ENCODE results near the gene CLDN8.

Gene CLDN8

DNA sequence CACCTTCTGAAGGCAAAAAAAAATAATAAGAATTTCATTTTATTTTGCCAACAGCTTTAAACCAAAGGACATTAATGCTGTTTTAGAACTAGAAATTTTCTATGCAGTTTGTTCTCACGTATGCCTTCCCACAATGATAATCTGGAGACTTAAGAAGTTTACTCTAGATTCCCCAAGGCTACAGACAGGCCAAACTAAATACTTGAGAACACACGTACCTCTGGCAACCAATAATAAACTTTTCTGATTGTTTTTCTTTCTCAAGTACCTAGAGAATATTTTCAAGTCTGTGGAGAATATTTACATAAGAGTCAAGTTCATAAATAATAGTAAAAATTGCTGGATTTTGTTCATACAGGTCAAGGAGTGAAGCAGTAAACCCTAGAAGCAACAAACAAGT, 15.9 kb downstream of the CLDN8 start:
- no peak for DNase-seq

DNA sequence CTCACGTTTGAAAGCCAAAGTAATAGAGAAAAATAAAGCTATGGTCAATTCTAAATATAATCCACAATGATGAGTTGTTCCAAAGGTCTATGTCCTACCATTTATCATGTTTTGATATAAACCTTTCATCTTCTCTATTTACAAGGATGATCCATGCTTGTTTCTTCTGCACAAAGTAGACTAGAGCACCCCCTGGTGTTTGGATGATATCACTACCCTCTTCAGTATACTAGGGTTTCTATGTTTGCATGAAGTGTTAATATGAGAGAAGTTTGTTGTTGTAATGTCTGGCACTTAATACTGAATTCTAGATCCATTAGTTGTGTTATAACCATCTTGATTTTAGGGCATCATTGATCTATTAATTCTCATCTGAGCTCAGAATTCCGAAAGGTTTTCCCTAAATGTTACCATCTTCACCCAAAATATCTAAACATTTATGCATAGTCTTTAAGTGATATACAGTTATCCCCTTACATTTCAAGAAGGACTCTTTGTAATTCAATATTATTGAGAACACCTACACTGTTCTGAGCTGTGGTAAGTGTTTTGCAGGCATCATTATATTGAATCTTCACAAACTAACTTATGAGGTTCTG, 21.1 kb downstream of the CLDN8 start:
- DNase-seq: peak; percentile 75

DNA sequence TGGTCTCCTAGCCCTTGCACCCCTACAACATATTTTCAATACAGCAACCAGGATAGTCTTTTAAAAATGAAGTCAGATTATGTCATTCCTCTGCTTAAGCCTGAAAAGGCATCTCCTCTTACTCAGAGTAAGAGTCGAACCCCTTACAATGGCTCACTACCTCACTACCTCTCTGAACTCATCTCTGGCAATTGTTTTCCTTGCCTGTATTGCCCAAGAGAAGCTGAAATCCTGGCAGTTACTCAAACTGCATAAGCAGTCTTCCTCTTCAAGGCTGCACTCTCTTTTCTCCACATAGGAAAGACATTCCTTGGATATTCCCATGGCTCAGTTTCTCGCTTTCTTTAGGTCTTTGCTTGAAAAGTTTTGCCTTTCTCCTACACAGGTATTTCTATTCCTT, 22.7 kb downstream of the CLDN8 start:
- DNase-seq: no peak

DNA sequence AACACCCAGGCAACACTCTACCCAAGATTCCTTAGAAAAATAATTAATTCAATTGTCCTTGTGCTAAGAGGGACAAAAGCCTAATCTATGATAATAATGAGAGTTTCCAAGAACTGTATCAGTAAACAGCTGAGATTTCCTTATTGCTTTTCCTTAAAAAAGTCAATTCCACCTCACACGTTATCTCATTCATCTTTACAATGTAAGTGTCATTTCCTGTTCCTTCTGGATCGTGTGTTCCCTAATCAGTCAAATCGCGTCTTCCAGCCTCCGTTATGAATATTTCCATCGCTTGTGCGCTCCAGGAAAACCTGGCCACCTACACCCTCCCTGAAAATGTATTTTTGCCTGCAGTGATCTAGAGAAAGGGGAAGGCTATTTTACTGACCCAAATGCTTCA, 25.3 kb downstream of the CLDN8 start:
- DNase-seq: no peak

DNA sequence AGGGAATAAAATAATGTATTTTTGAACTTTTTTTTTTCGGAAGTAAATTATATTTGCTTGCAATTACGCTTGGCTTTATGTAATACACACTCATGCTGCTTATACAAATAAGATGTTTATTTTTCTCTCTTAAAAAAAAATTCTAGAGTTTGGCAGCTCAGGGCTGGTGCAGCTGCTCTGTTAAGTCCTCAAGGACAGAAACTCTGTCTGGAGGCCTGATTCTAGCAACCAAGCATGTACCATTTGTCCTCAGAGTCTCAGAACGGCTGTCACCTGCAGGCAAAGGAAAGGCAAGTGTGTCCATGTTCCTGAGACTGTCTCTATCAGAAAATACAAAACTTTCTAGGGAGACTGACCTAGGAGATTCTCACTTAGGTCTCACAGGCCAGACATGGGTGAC, 26.1 kb downstream of the CLDN8 start:
- DNase-seq: no peak

DNA sequence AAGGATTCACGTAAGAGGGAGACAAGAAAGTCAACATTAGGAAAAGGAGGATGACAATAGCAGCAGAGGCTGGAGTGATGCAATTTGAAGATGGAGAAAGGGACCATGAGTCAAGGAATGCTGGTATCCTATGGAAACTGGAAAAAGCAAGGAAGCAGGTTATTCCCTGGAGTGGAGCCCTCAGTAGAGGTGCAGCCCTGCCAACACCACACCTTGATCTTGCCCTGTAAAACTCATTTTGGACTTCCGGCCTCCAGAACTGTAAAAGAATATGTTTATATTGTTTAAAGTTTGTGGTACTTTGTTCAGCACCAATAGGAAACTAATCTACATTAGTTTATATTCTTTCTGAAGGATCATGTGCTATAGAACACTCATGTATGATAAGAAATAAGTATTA, 29.7 kb downstream of the CLDN8 start:
- no peak for DNase-seq

DNA sequence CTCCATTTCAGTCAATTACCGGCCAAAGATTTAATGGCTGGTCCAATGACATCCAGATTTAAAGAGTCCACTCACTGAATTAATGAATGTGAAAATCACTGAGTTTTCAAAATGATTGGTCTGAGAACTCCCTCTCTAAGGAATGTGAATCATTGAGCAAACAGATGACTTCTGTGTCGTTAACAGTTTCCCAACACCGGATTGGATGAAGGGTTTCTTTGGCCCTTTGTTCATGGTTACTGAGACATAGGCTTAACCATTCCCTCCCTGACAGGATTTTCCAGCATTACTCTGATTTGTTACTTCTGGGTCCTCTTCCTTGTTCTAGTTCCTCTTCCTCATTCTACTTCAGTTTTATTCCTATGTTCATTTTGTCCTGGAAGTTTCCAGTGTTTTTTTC, 47.8 kb downstream of the CLDN8 start:
- no peak for DNase-seq

DNA sequence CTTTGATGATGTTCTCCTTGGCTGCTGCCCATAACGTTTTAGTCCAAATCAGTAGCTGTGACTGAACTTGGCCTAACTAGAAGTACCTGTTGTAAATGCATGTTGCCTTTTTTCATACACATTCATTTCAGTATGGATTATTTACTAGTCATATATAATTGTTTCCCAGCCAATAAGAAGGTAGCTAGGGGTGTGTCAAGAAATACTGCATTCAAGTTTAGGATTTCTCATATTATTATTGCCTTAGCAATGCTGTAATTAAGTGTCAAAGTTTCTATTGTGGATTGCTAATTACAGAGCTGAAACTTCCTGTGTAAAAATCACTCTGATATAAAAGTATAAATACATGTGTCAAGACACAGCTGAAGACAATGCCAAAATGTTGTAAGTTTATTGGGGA, 49.2 kb downstream of the CLDN8 start, which contains the start of gene CLDN17:
CLDN17 (minus strand) TSS at position 101 of the 400 bp plus-strand sequence. CDS start 188 bp downstream, outside the sequence.
- no peak for DNase-seq

DNA sequence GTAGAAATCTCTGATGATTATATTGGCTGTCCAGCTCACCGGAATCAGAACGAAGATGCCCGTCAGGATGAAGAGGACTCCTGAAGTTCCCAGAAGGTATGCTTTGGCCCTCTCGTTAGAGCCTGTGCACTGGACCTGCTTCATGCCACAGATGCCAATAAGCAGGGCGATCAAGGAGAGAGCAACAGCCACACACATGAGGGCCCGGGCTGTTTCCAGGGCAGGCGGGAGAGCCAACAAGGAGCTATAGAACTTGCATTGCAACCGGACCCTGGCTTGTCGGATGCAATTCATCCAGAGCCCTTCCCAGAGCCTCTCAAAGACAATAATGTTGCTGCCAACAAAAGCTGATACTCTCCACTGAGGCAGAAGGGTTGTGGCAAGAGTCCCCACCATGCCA, 49.7 kb downstream of the CLDN8 start:
- no peak for DNase-seq

DNA sequence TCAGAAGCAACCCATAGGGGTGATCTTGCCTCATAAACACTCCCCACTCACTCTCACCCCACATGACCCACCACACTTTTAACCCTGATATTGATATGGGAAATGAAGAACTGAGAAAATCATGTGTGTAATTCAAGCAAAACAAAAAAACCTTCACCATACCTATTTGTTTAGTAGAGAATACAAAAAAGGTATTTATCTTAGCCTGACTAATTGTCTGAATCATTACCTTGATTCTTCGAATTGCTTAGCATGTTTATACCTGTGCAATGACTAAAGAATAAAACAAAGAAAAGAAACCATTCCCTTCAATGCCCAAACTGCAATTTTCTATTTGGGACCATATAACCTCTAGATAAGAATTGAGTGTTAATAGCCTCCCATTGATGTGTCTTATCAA, 51.1 kb downstream of the CLDN8 start:
- DNase-seq: no peak

All from hematopoietic multipotent progenitor cell treated with erythropoietin and hydrocortisone succinate and interleukin-3 and kit ligand, for 4 days (in vitro differentiated cells).